Caco-2 (cell line): ENCODE results near the gene KATNB1. TPM values are rescaled to one million over a fixed set of nuclear protein-coding genes. Genes with fewer than 3 reads are reported as not detected.

ENCODE experiments used
- BruUV-seq: library from RNA; stranded (reverse); fragments of 400-500 nt; replicated peaks from 2 replicates; lab custom pipeline; 2021; lab: Mats Ljungman, UMichigan
- CTCF ChIA-PET: fragments of 300-600 bp; sonication (Branson Sonifier 250); formaldehyde crosslinking; loops from one replicate; lab custom pipeline; 2022; ENCODE audit warnings: antibody characterized with exemption; lab: Charles Lee
- POLR2A ChIA-PET: fragments of 300-600 bp; sonication (Branson Sonifier 250); formaldehyde crosslinking; loops from one replicate; lab custom pipeline; 2022; ENCODE audit warnings: antibody characterized with exemption; lab: Charles Lee
- DNase-seq, 2 experiments: peaks; one replicate each; pipeline versions ENCODE4 v3.0.0 to v3.0.0-alpha.2; 2020 to 2022
- H3K27me3 ChIP-seq: replicated peaks from 2 replicates; pipeline ENCODE4 v1.6.0; 2011; ENCODE audit warnings: low read length; ENCODE audit not compliant: control insufficient read depth, insufficient read depth
- H3K36me3 ChIP-seq: 2 replicates; pipeline ENCODE4 v1.5.1; 2011; ENCODE audit warnings: low read length; ENCODE audit not compliant: control insufficient read depth, insufficient read depth
- H3K4me1 ChIP-seq: fragments of 250-450 bp; sonication (Bioruptor Pico); 2 replicates; pipeline ENCODE4 v1.5.1; 2020; ENCODE audit warnings: mild to moderate bottlenecking
- H3K4me3 ChIP-seq: 2 replicates; pipeline ENCODE4 v1.5.1; 2011; ENCODE audit warnings: low read depth, mild to moderate bottlenecking, control low read depth, low read length
- H3K9me3 ChIP-seq: fragments of 250-450 bp; sonication (Bioruptor Pico); 2 replicates; pipeline ENCODE4 v1.5.1; 2020; ENCODE audit warnings: mild to moderate bottlenecking, moderate library complexity
- H3K27ac Mint-ChIP-seq: one replicate; pipeline ENCODE4 v1.8.0; 2022; ENCODE audit warnings: mixed read lengths; ENCODE audit not compliant: unreplicated experiment
- H3K27me3 Mint-ChIP-seq: one replicate; pipeline ENCODE4 v1.8.0; 2022; ENCODE audit warnings: mixed read lengths; ENCODE audit not compliant: insufficient read depth, unreplicated experiment
- H3K36me3 Mint-ChIP-seq: one replicate; pipeline ENCODE4 v1.8.0; 2022; ENCODE audit warnings: mild to moderate bottlenecking, mixed read lengths; ENCODE audit not compliant: insufficient read depth, unreplicated experiment
- H3K4me1 Mint-ChIP-seq: one replicate; pipeline ENCODE4 v1.8.0; 2022; ENCODE audit warnings: low read depth, mixed read lengths; ENCODE audit not compliant: unreplicated experiment
- H3K4me3 Mint-ChIP-seq: one replicate; pipeline ENCODE4 v1.8.0; 2022; ENCODE audit warnings: mild to moderate bottlenecking, moderate library complexity, mixed read lengths; ENCODE audit not compliant: unreplicated experiment
- H3K9me3 Mint-ChIP-seq: one replicate; pipeline ENCODE4 v1.8.0; 2022; ENCODE audit warnings: mixed read lengths; ENCODE audit not compliant: unreplicated experiment
- intact Hi-C: fragments of 100-400 bp; cut with micrococcal nuclease; formaldehyde crosslinking; loops from one replicate; pipeline ENCODE4 v1.10.0; 2022; ENCODE audit not compliant: unreplicated experiment
- total RNA-seq: library from RNA; stranded (reverse); gene quantifications from 2 replicates; pipeline ENCODE4 v1.2.3, GENCODE V29; 2022
- TF ChIP-seq, protein P1 (sequence below), 2 experiments: fragments of 200-600 bp in 1 of 2; IDR thresholded peaks; 1 replicate in 1 of 2; 2 replicates in 1 of 2; pipeline versions ENCODE4 v1.5.1 to v1.8.0; 2011 to 2022; ENCODE audit warnings: antibody characterized with exemption in 1 of 2, control low read depth in 1 of 2, inconsistent platforms in 1 of 2, low read depth in 1 of 2, low read length in 1 of 2, mild to moderate bottlenecking in 1 of 2, moderate library complexity in 1 of 2; ENCODE audit not compliant: insufficient read depth in 1 of 2, severe bottlenecking in 1 of 2, unreplicated experiment in 1 of 2

Gene KATNB1
- total RNA-seq, 1 experiment from 2014 or later = 32.4 TPM

- no TSS peak for BruUV-seq
- ChIA-PET CTCF (interaction anchor here (0.6 to 2.9 kb wide), 3 partner anchors 87 to 107 kb away, joined by 3 to 13 read pairs (median 3); no protein-coding TSS in a partner anchor), POLR2A (no interaction called here)
- TF ChIP-seq, protein P1, sequence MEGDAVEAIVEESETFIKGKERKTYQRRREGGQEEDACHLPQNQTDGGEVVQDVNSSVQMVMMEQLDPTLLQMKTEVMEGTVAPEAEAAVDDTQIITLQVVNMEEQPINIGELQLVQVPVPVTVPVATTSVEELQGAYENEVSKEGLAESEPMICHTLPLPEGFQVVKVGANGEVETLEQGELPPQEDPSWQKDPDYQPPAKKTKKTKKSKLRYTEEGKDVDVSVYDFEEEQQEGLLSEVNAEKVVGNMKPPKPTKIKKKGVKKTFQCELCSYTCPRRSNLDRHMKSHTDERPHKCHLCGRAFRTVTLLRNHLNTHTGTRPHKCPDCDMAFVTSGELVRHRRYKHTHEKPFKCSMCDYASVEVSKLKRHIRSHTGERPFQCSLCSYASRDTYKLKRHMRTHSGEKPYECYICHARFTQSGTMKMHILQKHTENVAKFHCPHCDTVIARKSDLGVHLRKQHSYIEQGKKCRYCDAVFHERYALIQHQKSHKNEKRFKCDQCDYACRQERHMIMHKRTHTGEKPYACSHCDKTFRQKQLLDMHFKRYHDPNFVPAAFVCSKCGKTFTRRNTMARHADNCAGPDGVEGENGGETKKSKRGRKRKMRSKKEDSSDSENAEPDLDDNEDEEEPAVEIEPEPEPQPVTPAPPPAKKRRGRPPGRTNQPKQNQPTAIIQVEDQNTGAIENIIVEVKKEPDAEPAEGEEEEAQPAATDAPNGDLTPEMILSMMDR (IDR thresholded peaks at IDR 0.05; ENCODE audit: insufficient read depth in 1 of 2, low read depth in 1 of 2, low read length in 1 of 2, severe bottlenecking in 1 of 2, unreplicated experiment in 1 of 2) = no peak
- Histone ChIP-seq H3K36me3 (peaks cover 3% of the 10 kb centered on the region), H3K4me3 (no peak overlapping the region), H3K9me3 (no peaks in the 10 kb centered on the region), H3K4me1 (peaks cover 17% of the 10 kb centered on the region), H3K27me3 (no peaks in the 10 kb centered on the region)
- intact Hi-C loops = loop anchor here (2.0 to 5.0 kb wide), 3 partner anchors 21 to 136 kb away; partner anchors contain the start of gene KATNB1
- Mint-ChIP-seq H3K27me3 (no peaks in the 10 kb centered on the region), H3K4me1 (peaks cover 20% of the 10 kb centered on the region), H3K9me3 (no peaks in the 10 kb centered on the region), H3K27ac (peak overlapping the region; percentile 4), H3K4me3 (no peak overlapping the region), H3K36me3 (peaks cover 58% of the 10 kb centered on the region)
- DNase-seq = no peak
These were observed 20.3 kb downstream of the KATNB1 start for GRCh38 chr16:57755726-57756423.

GRCh38 chr16:57756424-57757325 lies 21.1 kb downstream of the KATNB1 start:
- BruUV-seq = no TSS peak
- Mint-ChIP-seq H3K27me3 (no peaks in the 10 kb centered on the region), H3K4me3 (no peak overlapping the region), H3K4me1 (peaks cover 20% of the 10 kb centered on the region), H3K27ac (peak overlapping the region; percentile 4), H3K9me3 (no peaks in the 10 kb centered on the region), H3K36me3 (peaks cover 62% of the 10 kb centered on the region)
- Histone ChIP-seq H3K9me3 (no peaks in the 10 kb centered on the region), H3K36me3 (peaks cover 3% of the 10 kb centered on the region), H3K27me3 (no peaks in the 10 kb centered on the region), H3K4me3 (no peak overlapping the region), H3K4me1 (peaks cover 17% of the 10 kb centered on the region)
- TF ChIP-seq, protein P1 (IDR thresholded peaks at IDR 0.05; ENCODE audit: insufficient read depth in 1 of 2, low read depth in 1 of 2, low read length in 1 of 2, severe bottlenecking in 1 of 2, unreplicated experiment in 1 of 2) = no peak
- ChIA-PET CTCF (interaction anchor here (0.7 to 2.9 kb wide), 4 partner anchors 20 to 156 kb away, joined by 3 to 13 read pairs (median 4); no protein-coding TSS in a partner anchor), POLR2A (no interaction called here)
- no peak for DNase-seq
- intact Hi-C loops = loop anchor here (1.0 to 5.0 kb wide), 8 partner anchors 22 to 249 kb away; partner anchors contain the start of genes KATNB1 and USB1

DNA sequence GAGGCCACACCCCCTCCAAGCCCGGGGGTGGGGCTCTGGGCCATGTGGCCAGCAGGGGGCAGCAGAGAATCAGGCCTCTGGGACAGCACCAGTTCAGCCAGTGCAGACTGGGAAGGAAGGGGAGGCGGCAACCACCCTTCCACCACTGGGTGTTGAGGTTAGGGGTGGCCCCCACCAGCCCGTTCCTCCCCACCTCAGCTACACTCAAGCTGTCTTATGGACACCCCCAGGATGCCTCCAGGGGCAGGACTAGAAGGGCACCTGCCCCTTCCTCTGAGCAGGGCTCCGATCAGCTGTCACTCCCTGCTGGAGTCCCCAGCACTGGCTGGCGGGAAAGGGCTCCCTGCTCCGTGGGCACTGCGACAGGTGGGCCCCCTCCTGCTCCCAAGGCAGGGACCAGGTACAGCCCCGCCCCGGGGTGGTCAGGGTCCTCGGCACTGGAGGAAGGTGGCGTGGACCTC lies 21.8 kb downstream of the KATNB1 start:
- peaks cover 3% of the 10 kb centered on the region for H3K36me3 ChIP-seq
- no peaks in the 10 kb centered on the region for H3K9me3 Mint-ChIP-seq
- intact Hi-C loops = loop anchor here (1.0 to 5.0 kb wide), 8 partner anchors 23 to 248 kb away; partner anchors contain the start of genes KATNB1 and USB1
- ChIA-PET POLR2A (no interaction called here), CTCF (interaction anchor here (0.6 to 2.9 kb wide), 4 partner anchors 21 to 157 kb away, joined by 3 to 13 read pairs (median 4); partner anchors contain the start of gene KATNB1)
- H3K36me3 Mint-ChIP-seq = peaks cover 69% of the 10 kb centered on the region
- H3K27me3 Mint-ChIP-seq = no peaks in the 10 kb centered on the region
- peak; percentile 89 to 97 for DNase-seq
- no peak overlapping the region for H3K4me3 Mint-ChIP-seq
- peaks cover 17% of the 10 kb centered on the region for H3K4me1 ChIP-seq
- no peak overlapping the region for H3K27ac Mint-ChIP-seq
- H3K27me3 ChIP-seq = no peaks in the 10 kb centered on the region
- H3K9me3 ChIP-seq = no peaks in the 10 kb centered on the region
- H3K4me1 Mint-ChIP-seq = peaks cover 20% of the 10 kb centered on the region
- BruUV-seq = no TSS peak
- no peak overlapping the region for H3K4me3 ChIP-seq
- TF ChIP-seq, protein P1 (IDR thresholded peaks at IDR 0.05; ENCODE audit: insufficient read depth in 1 of 2, low read depth in 1 of 2, low read length in 1 of 2, severe bottlenecking in 1 of 2, unreplicated experiment in 1 of 2) = peak; percentile 95 to 99
